ENCODE results near the gene FBXO21.
A peak's percentile ranks its signal among the peaks of the same experiment; 100 is the strongest.

Gene FBXO21

GRCh38 chr12:117162633-117163032 is 27.6 kb downstream of the FBXO21 start:
- DNase-seq (ENCODE audit: low read depth in 2 of 2), result no peak

- DNase-seq (ENCODE audit: low read depth in 2 of 2), result no peak
Observed at GRCh38 chr12:117162167-117162539, 28.1 kb downstream of the FBXO21 start.

- DNase-seq (ENCODE audit: low read depth in 2 of 2), result no peak
Observed at GRCh38 chr12:117161460-117162166, 28.7 kb downstream of the FBXO21 start.

GRCh38 chr12:117159674-117160073 is 30.6 kb downstream of the FBXO21 start:
- no peak for DNase-seq (ENCODE audit: low read depth in 2 of 2)

- no peak for DNase-seq (ENCODE audit: low read depth in 2 of 2)
Observed at GRCh38 chr12:117158911-117159553, 31.2 kb downstream of the FBXO21 start.

GRCh38 chr12:117158096-117158495 is 32.2 kb downstream of the FBXO21 start:
- no peak for DNase-seq (ENCODE audit: low read depth in 2 of 2)

GRCh38 chr12:117155278-117156060 is 34.8 kb downstream of the FBXO21 start:
- DNase-seq (ENCODE audit: low read depth in 2 of 2), result peak; percentile 23 to 44

GRCh38 chr12:117152793-117153775 is 37.2 kb downstream of the FBXO21 start:
- DNase-seq (ENCODE audit: low read depth in 2 of 2), result no peak

- DNase-seq (ENCODE audit: low read depth in 2 of 2), result no peak
Observed at GRCh38 chr12:117151403-117152031, 38.8 kb downstream of the FBXO21 start.

- DNase-seq (ENCODE audit: low read depth in 2 of 2), result no peak
Observed at GRCh38 chr12:117149431-117149830, 40.8 kb downstream of the FBXO21 start.

- DNase-seq (ENCODE audit: low read depth in 2 of 2), result no peak
Observed at GRCh38 chr12:117148642-117149041, 41.6 kb downstream of the FBXO21 start.

- DNase-seq (ENCODE audit: low read depth in 2 of 2), result no peak
Observed at GRCh38 chr12:117147639-117148038, 42.6 kb downstream of the FBXO21 start.

- DNase-seq (ENCODE audit: low read depth in 2 of 2), result no peak
Observed at GRCh38 chr12:117145597-117146154, 44.6 kb downstream of the FBXO21 start.

GRCh38 chr12:117144599-117144998 is 45.7 kb downstream of the FBXO21 start:
- no peak for DNase-seq (ENCODE audit: low read depth in 2 of 2)

- no peak for DNase-seq (ENCODE audit: low read depth in 2 of 2)
Observed at GRCh38 chr12:117143008-117143532, 47.2 kb downstream of the FBXO21 start.

GRCh38 chr12:117142094-117142493 is 48.2 kb downstream of the FBXO21 start:
- no peak for DNase-seq (ENCODE audit: low read depth in 2 of 2)

GRCh38 chr12:117141097-117141898 is 49.0 kb downstream of the FBXO21 start:
- no peak for DNase-seq (ENCODE audit: low read depth in 2 of 2)

- no peak for DNase-seq (ENCODE audit: low read depth in 2 of 2)
Observed at GRCh38 chr12:117140397-117141096, 49.7 kb downstream of the FBXO21 start.

Data from activated CD8-positive, alpha-beta memory T cell treated with anti-CD3 and anti-CD28 coated beads for 4 hours (primary cell).